Mucosa of rectum (tissue), 2 donors: Measurements from ENCODE around the gene PSMB8.
A peak's percentile ranks its signal among the peaks of the same experiment; 100 is the strongest.

Experiments used
- H3K27ac ChIP-seq, 2 donors: one replicate each; pipeline ENCODE4 v1.7.0; 2013; ENCODE audit warnings: inconsistent platforms in 2 of 2, low read depth in 2 of 2, low read length in 2 of 2
- H3K27me3 ChIP-seq, 2 donors: one replicate each; pipeline ENCODE4 v1.7.0; 2013; ENCODE audit warnings: low read length in 2 of 2; ENCODE audit not compliant: control insufficient read depth in 2 of 2, insufficient read depth in 2 of 2
- H3K36me3 ChIP-seq, 2 donors: one replicate each; pipeline ENCODE4 v1.7.0; 2013; ENCODE audit warnings: low read length in 2 of 2; ENCODE audit not compliant: control insufficient read depth in 2 of 2, insufficient read depth in 2 of 2
- H3K4me1 ChIP-seq, 2 donors: one replicate each; pipeline ENCODE4 v1.7.0; 2013; ENCODE audit warnings: low read length in 2 of 2, mild to moderate bottlenecking in 1 of 2; ENCODE audit not compliant: control insufficient read depth in 2 of 2, insufficient read depth in 2 of 2
- H3K4me3 ChIP-seq, 2 donors: one replicate each; pipeline ENCODE4 v1.7.0; 2013; ENCODE audit warnings: low read length in 2 of 2
- H3K9ac ChIP-seq, 2 donors: one replicate each; pipeline ENCODE4 v1.7.0; 2013; ENCODE audit warnings: low read length in 2 of 2, low read depth in 1 of 2, mild to moderate bottlenecking in 1 of 2
- H3K9me3 ChIP-seq, 2 donors: one replicate each; pipeline ENCODE4 v1.7.0; 2013; ENCODE audit warnings: low read length in 2 of 2; ENCODE audit not compliant: control insufficient read depth in 2 of 2
- donor health status: healthy.
- donor health status: Normal muscosa, but diverticular disease.

Gene PSMB8

GRCh38 chr6:32847795-32848194 lies 3.9 kb upstream of the PSMB8 start:
- Histone ChIP-seq H3K27me3 (no peaks in the 10 kb centered on the region), H3K27ac (no peak overlapping the region), H3K4me1 (peaks cover 21 to 29% of the 10 kb centered on the region in 2 donors), H3K36me3 (peaks cover 52 to 62% of the 10 kb centered on the region in 2 donors), H3K9ac (no peak overlapping the region), H3K4me3 (no peak overlapping the region), H3K9me3 (no peaks in the 10 kb centered on the region)

GRCh38 chr6:32847004-32847403 lies 3.2 kb upstream of the PSMB8 start:
- Histone ChIP-seq H3K4me3 (no peak overlapping the region), H3K9ac (no peak overlapping the region), H3K27me3 (no peaks in the 10 kb centered on the region), H3K4me1 (peaks cover 25 to 27% of the 10 kb centered on the region in 2 donors), H3K36me3 (peaks cover 57 to 69% of the 10 kb centered on the region in 2 donors), H3K9me3 (no peaks in the 10 kb centered on the region), H3K27ac (no peak overlapping the region)

GRCh38 chr6:32845384-32845884 lies 1.6 kb upstream of the PSMB8 start:
- no peaks in the 10 kb centered on the region for H3K27me3 ChIP-seq
- H3K9ac ChIP-seq, result peak overlapping the region; percentile 92 to 96
- no peaks in the 10 kb centered on the region for H3K9me3 ChIP-seq
- peaks cover 18 to 27% of the 10 kb centered on the region in 2 donors for H3K4me1 ChIP-seq
- H3K27ac ChIP-seq, result peak overlapping the region; percentile 95 to 96
- H3K4me3 ChIP-seq, result peak overlapping the region; percentile 90 to 92
- peaks cover 49 to 68% of the 10 kb centered on the region in 2 donors for H3K36me3 ChIP-seq

GRCh38 chr6:32844839-32845383 lies 1.1 kb upstream of the PSMB8 start:
- Histone ChIP-seq H3K9ac (peak overlapping the region; percentile 92 to 96), H3K27ac (peak overlapping the region; percentile 95 to 96), H3K4me1 (peaks cover 18 to 27% of the 10 kb centered on the region in 2 donors), H3K27me3 (no peaks in the 10 kb centered on the region), H3K9me3 (no peaks in the 10 kb centered on the region), H3K4me3 (peak overlapping the region; percentile 90 to 92), H3K36me3 (peaks cover 43 to 65% of the 10 kb centered on the region in 2 donors)

- Histone ChIP-seq H3K27me3 (no peaks in the 10 kb centered on the region), H3K36me3 (peaks cover 33 to 54% of the 10 kb centered on the region in 2 donors), H3K27ac (peak overlapping the region; percentile 95 to 96), H3K4me1 (peaks cover 18 to 29% of the 10 kb centered on the region in 2 donors), H3K9me3 (no peaks in the 10 kb centered on the region), H3K9ac (peak overlapping the region; percentile 92 to 96), H3K4me3 (peak overlapping the region; percentile 90 to 92)
Observed at GRCh38 chr6:32843331-32843978, 392 bp downstream of the PSMB8 start.

DNA sequence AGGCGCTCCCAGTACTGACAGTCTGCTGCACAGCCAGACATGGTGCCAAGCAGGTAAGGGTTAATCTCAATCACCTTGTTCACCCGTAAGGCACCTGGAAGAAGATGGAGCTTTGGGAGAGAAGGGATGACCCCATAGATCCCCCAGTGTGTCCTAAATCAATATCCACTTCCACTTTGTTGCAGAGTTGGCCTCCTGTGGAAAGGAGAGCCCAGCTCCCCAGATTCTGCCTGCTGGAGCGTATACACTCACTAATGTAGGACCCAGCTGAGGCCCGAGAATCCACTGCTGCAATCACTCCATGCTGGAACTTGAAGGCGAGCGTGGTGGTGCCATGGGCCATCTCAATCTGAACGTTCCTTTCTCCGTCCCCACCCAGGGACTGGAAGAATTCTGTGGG lies 1.2 kb downstream of the PSMB8 start:
- Histone ChIP-seq H3K4me3 (peak overlapping the region; percentile 90 to 92), H3K9ac (peak overlapping the region; percentile 92 to 96), H3K27ac (no peak overlapping the region), H3K4me1 (peaks cover 21 to 33% of the 10 kb centered on the region in 2 donors), H3K9me3 (no peaks in the 10 kb centered on the region), H3K27me3 (no peaks in the 10 kb centered on the region), H3K36me3 (peaks cover 25 to 47% of the 10 kb centered on the region in 2 donors)

- Histone ChIP-seq H3K27me3 (no peaks in the 10 kb centered on the region), H3K9me3 (no peaks in the 10 kb centered on the region), H3K9ac (peak overlapping the region in 1 of 2 donors; percentile 96), H3K36me3 (peaks cover 19 to 41% of the 10 kb centered on the region in 2 donors), H3K4me1 (peaks cover 24 to 36% of the 10 kb centered on the region in 2 donors), H3K27ac (no peak overlapping the region), H3K4me3 (peak overlapping the region; percentile 90 to 92)
Observed at GRCh38 chr6:32842021-32842650, 1.7 kb downstream of the PSMB8 start.

GRCh38 chr6:32840604-32841246 lies 3.1 kb downstream of the PSMB8 start:
- no peaks in the 10 kb centered on the region for H3K27me3 ChIP-seq
- H3K4me3 ChIP-seq, result no peak overlapping the region
- H3K27ac ChIP-seq, result no peak overlapping the region
- no peaks in the 10 kb centered on the region for H3K9me3 ChIP-seq
- H3K36me3 ChIP-seq, result peaks cover 14 to 29% of the 10 kb centered on the region in 2 donors
- no peak overlapping the region for H3K9ac ChIP-seq
- H3K4me1 ChIP-seq, result peaks cover 24 to 36% of the 10 kb centered on the region in 2 donors

GRCh38 chr6:32839356-32839755 lies 4.5 kb downstream of the PSMB8 start:
- Histone ChIP-seq H3K4me3 (no peak overlapping the region), H3K9ac (no peak overlapping the region), H3K27me3 (no peaks in the 10 kb centered on the region), H3K4me1 (peaks cover 16 to 24% of the 10 kb centered on the region in 2 donors), H3K9me3 (no peaks in the 10 kb centered on the region), H3K36me3 (peaks cover 23 to 31% of the 10 kb centered on the region in 2 donors), H3K27ac (peak overlapping the region in 1 of 2 donors; percentile 94)
